HS-27A (cell line): ENCODE results near the gene PGK1.
"Not testable (repeated sequence)": the region's sequence is repeated elsewhere in the genome, so short reads cannot be mapped to it uniquely, and the experiment has no call there.

Source experiments
- DNase-seq: peaks from one replicate; pipeline ENCODE4 v3.0.0-alpha.2; 2012; ENCODE audit warnings: low read depth, missing footprints

PGK1 gene

GRCh38 chrX:78103623-78104446 is at the start of gene PGK1:
TSS of gene PGK1 (plus strand) at chrX:78104248. CDS start at chrX:78104341, 93 bp downstream.
- DNase-seq: peak; percentile 81

GRCh38 chrX:78063687-78064086 is 40.4 kb upstream of the PGK1 start:
- DNase-seq: no peak

GRCh38 chrX:78064152-78064551 is 39.9 kb upstream of the PGK1 start:
- DNase-seq: no peak

GRCh38 chrX:78064698-78065601 is 39.1 kb upstream of the PGK1 start:
- peak; percentile 42 for DNase-seq

GRCh38 chrX:78066110-78066509 is 37.9 kb upstream of the PGK1 start:
- DNase-seq: no peak

- DNase-seq: no peak
These were observed 32.7 kb upstream of the PGK1 start for GRCh38 chrX:78071331-78071730.

GRCh38 chrX:78073147-78074077 is 30.6 kb upstream of the PGK1 start:
- DNase-seq: not testable (repeated sequence)

- no peak for DNase-seq
These were observed 30.0 kb upstream of the PGK1 start for GRCh38 chrX:78074088-78074487.

GRCh38 chrX:78075787-78076389 is 28.2 kb upstream of the PGK1 start:
- DNase-seq: no peak

GRCh38 chrX:78081413-78081812 is 22.6 kb upstream of the PGK1 start:
- DNase-seq: not testable (repeated sequence)

GRCh38 chrX:78092296-78092695 is 11.8 kb upstream of the PGK1 start:
- no peak for DNase-seq

- no peak for DNase-seq
These were observed 5.9 kb upstream of the PGK1 start for GRCh38 chrX:78098108-78098507.

GRCh38 chrX:78102091-78102490 is 2.0 kb upstream of the PGK1 start:
- DNase-seq: no peak

- DNase-seq: no peak
These were observed 936 bp upstream of the PGK1 start for GRCh38 chrX:78103001-78103622.

- no peak for DNase-seq
These were observed 564 bp downstream of the PGK1 start for GRCh38 chrX:78104447-78105176.

- DNase-seq: no peak
These were observed 2.0 kb downstream of the PGK1 start for GRCh38 chrX:78105944-78106650.

GRCh38 chrX:78106651-78106986 is 2.6 kb downstream of the PGK1 start:
- DNase-seq: no peak

- no peak for DNase-seq
These were observed 5.4 kb downstream of the PGK1 start for GRCh38 chrX:78109458-78109857.

- no peak for DNase-seq
These were observed 7.3 kb downstream of the PGK1 start for GRCh38 chrX:78111140-78111931.
